ENCODE measurements around the gene ST3GAL6. TPM values are rescaled to one million over a fixed set of nuclear protein-coding genes. Genes with fewer than 3 reads are reported as not detected.

The ST3GAL6 gene
- total RNA-seq, 3 donors from 2014 or later (not counting 1 experiment from before 2014, with no cell fraction given) = 0.38 to 3.7 (median 1.4) TPM

DNA sequence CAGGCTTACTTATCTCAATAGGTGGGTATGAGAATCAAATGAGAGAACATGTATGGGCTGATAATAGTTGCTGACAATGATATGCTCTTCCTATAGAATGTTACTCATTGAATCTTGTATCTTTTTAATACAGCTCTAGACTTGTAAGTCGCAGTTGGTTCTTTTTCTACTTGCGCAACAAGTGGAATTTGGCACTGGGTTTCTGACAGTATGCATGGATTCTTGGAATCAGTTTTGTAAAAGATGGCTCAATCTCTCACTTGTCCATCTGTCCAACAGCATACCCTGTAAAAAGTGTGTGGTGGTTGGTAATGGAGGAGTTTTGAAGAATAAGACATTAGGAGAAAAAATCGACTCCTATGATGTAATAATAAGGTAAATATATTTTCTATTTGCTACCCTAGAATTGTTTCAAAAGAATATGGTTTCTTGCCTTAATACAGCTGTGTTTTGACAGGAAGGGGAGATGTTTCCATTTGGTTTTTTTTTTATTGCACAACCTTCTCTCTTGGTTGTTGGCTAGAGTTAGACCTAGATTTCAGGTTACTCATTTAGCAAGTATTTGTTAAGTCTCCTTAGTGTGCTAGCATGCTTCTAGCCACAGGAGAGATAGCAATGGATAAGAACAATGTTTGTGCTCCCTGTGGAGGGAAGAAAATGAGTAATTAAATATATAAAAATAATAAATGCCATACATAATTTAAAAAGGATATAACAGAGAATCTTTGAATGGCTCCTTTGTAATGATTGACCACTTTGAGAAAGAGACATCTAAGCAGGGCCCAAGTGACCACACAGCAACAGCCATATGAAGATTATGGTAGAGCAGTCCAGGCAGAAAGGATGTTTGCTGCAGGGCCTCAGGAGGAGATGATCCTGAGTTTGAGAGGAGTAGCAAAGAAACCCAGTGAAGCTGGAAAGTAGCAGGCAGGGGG lies 21.8 kb downstream of the ST3GAL6 start:
- ATAC-seq (no peak), DNase-seq (no peak)
- Mint-ChIP-seq H3K27ac (no peak overlapping the region), H3K4me1 (no peaks in the 10 kb centered on the region), H3K27me3 (ENCODE audit: low read depth in 2 of 2) (peaks cover 0 to 4% of the 10 kb centered on the region in 2 donors), H3K36me3 (no peaks in the 10 kb centered on the region), H3K4me3 (no peak overlapping the region), H3K9me3 (no peaks in the 10 kb centered on the region)
- Histone ChIP-seq H3K9me3 (ENCODE audit: control insufficient read depth, insufficient read depth, low read length) (no peaks in the 10 kb centered on the region), H3K36me3 (ENCODE audit: control insufficient read depth, insufficient read depth, low read length) (no peaks in the 10 kb centered on the region), H3K4me3 (ENCODE audit: low read length) (no peak overlapping the region), H3K27me3 (ENCODE audit: control insufficient read depth, insufficient read depth, low read length) (no peaks in the 10 kb centered on the region), H3K4me1 (ENCODE audit: control insufficient read depth, insufficient read depth, low read length) (no peaks in the 10 kb centered on the region), H3K27ac (ENCODE audit: low read length) (no peak overlapping the region)
- TF ChIP-seq, protein P1, sequence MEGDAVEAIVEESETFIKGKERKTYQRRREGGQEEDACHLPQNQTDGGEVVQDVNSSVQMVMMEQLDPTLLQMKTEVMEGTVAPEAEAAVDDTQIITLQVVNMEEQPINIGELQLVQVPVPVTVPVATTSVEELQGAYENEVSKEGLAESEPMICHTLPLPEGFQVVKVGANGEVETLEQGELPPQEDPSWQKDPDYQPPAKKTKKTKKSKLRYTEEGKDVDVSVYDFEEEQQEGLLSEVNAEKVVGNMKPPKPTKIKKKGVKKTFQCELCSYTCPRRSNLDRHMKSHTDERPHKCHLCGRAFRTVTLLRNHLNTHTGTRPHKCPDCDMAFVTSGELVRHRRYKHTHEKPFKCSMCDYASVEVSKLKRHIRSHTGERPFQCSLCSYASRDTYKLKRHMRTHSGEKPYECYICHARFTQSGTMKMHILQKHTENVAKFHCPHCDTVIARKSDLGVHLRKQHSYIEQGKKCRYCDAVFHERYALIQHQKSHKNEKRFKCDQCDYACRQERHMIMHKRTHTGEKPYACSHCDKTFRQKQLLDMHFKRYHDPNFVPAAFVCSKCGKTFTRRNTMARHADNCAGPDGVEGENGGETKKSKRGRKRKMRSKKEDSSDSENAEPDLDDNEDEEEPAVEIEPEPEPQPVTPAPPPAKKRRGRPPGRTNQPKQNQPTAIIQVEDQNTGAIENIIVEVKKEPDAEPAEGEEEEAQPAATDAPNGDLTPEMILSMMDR (IDR thresholded peaks at IDR 0.05) = no peak
- whole genome bisulfite sequencing (ENCODE audit: insufficient coverage) = 29% methylated on average over 2 of the region's 3 CpGs
- intact Hi-C loops (cut with micrococcal nuclease) = no loop called here

DNA sequence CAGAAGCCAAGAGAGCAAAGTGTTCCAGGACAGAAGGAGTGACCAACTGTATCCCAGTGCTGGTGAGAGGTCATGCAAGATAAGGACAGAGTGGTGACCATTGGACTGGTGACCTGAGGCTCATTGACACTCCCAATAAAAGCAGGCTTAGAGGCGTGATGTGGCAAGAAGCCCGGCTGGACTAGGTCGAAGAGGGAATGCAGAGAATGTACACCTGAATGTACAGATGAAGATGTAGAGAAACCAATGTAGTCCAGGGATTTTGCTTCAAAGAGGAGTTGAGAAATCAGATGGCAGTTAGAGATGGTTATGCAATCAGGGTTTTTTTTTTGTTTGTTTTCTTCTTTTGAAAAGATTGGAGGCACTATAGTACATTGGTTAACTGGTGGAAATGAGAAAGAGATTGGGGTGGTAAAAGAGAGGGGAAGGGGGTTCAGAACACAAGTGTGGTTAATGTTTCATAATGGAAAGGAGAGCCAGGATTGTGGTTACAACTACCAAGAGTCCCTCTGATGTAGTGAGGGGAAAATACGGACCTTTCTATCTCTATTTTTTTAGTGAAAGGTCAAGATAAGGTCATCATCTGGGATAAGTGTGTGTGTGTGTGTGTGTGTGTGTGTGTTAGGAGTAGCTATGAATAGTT lies 23.3 kb downstream of the ST3GAL6 start:
- H3K27me3 Mint-ChIP-seq (ENCODE audit: low read depth in 2 of 2) = peaks cover 0 to 7% of the 10 kb centered on the region in 2 donors
- no peaks in the 10 kb centered on the region for H3K4me1 Mint-ChIP-seq
- Histone ChIP-seq H3K36me3 (ENCODE audit: control insufficient read depth, insufficient read depth, low read length) (no peaks in the 10 kb centered on the region), H3K4me3 (ENCODE audit: low read length) (no peak overlapping the region), H3K27ac (ENCODE audit: low read length) (no peak overlapping the region), H3K4me1 (ENCODE audit: control insufficient read depth, insufficient read depth, low read length) (no peaks in the 10 kb centered on the region), H3K9me3 (ENCODE audit: control insufficient read depth, insufficient read depth, low read length) (no peaks in the 10 kb centered on the region), H3K27me3 (ENCODE audit: control insufficient read depth, insufficient read depth, low read length) (no peaks in the 10 kb centered on the region)
- H3K9me3 Mint-ChIP-seq = no peaks in the 10 kb centered on the region
- 74% methylated on average over 4 of the region's 4 CpGs for WGBS (ENCODE audit: insufficient coverage)
- no peak overlapping the region for H3K4me3 Mint-ChIP-seq
- H3K36me3 Mint-ChIP-seq = no peaks in the 10 kb centered on the region
- no peak for DNase-seq
- TF ChIP-seq, protein P1 (IDR thresholded peaks at IDR 0.05) = no peak
- H3K27ac Mint-ChIP-seq = no peak overlapping the region
- intact Hi-C loops (cut with micrococcal nuclease) = no loop called here
- peak in 1 of 3 donors; percentile 48 for ATAC-seq

DNA sequence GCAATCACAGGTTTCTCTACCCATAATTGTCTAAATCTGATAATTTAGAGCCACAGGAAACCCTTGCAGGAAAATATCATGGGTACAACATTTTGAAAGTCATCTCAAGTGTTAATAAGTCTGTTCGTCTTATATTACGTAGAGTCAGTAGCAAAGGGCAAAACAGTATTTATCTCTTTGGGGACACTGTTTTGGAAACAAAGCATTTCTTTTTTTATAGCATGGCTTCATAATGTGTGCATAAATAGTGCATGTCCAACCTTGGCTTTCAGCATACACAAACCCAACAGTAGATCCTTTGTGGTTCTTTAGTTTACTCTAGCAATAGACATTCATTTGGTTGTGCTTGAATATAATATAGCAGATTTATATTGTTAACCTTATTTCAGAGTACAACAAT lies 24.0 kb downstream of the ST3GAL6 start:
- ATAC-seq = no peak
- H3K4me1 Mint-ChIP-seq = no peaks in the 10 kb centered on the region
- TF ChIP-seq, protein P1 (IDR thresholded peaks at IDR 0.05) = no peak
- Histone ChIP-seq H3K9me3 (ENCODE audit: control insufficient read depth, insufficient read depth, low read length) (no peaks in the 10 kb centered on the region), H3K4me3 (ENCODE audit: low read length) (no peak overlapping the region), H3K36me3 (ENCODE audit: control insufficient read depth, insufficient read depth, low read length) (no peaks in the 10 kb centered on the region), H3K4me1 (ENCODE audit: control insufficient read depth, insufficient read depth, low read length) (no peaks in the 10 kb centered on the region), H3K27ac (ENCODE audit: low read length) (no peak overlapping the region), H3K27me3 (ENCODE audit: control insufficient read depth, insufficient read depth, low read length) (no peaks in the 10 kb centered on the region)
- H3K9me3 Mint-ChIP-seq = no peaks in the 10 kb centered on the region
- H3K4me3 Mint-ChIP-seq = no peak overlapping the region
- no peak for DNase-seq
- 69% methylated on average over 2 of the region's 2 CpGs for WGBS (ENCODE audit: insufficient coverage)
- H3K27me3 Mint-ChIP-seq (ENCODE audit: low read depth in 2 of 2) = peaks cover 0 to 9% of the 10 kb centered on the region in 2 donors
- H3K27ac Mint-ChIP-seq = no peak overlapping the region
- no peaks in the 10 kb centered on the region for H3K36me3 Mint-ChIP-seq
- intact Hi-C loops (cut with micrococcal nuclease) = no loop called here
